ENCODE measurements around the gene NUP93.
A peak's percentile ranks its signal among the peaks of the same experiment; 100 is the strongest.
"Not testable (repeated sequence)": the region's sequence is repeated elsewhere in the genome, so short reads cannot be mapped to it uniquely, and the experiment has no call there.

NUP93 gene

GRCh38 chr16:56862776-56863175, 132.8 kb downstream of the NUP93 start:
- DNase-seq (ENCODE audit: low read depth) = no peak
- H3K4me3 ChIP-seq (replicated peaks; ENCODE audit: low read depth, low read length) = no peak overlapping the region
- no peak for TF ChIP-seq CTCF (IDR thresholded peaks at IDR 0.05; ENCODE audit: low read length, missing control alignments)

- no peak for DNase-seq (ENCODE audit: low read depth)
- no peak within 1 kb of the TSS for H3K4me3 ChIP-seq (replicated peaks; ENCODE audit: low read depth, low read length)
- no peak for TF ChIP-seq CTCF (IDR thresholded peaks at IDR 0.05; ENCODE audit: low read length, missing control alignments)
These were observed 135.0 kb downstream of the NUP93 start, which contains the start of gene SLC12A3 for GRCh38 chr16:56864960-56865359. Gene SLC12A3 (plus strand): TSS chr16:56865207. CDS start chr16:56865236, 29 bp downstream.

GRCh38 chr16:56865394-56866062, 135.6 kb downstream of the NUP93 start:
- TF ChIP-seq CTCF (IDR thresholded peaks at IDR 0.05; ENCODE audit: low read length, missing control alignments) = no peak
- no peak for DNase-seq (ENCODE audit: low read depth)
- no peak overlapping the region for H3K4me3 ChIP-seq (replicated peaks; ENCODE audit: low read depth, low read length)

- DNase-seq (ENCODE audit: low read depth) = peak; percentile 82
- TF ChIP-seq CTCF (IDR thresholded peaks at IDR 0.05; ENCODE audit: low read length, missing control alignments) = peak; percentile 72
- no peak overlapping the region for H3K4me3 ChIP-seq (replicated peaks; ENCODE audit: low read depth, low read length)
These were observed 137.3 kb downstream of the NUP93 start for GRCh38 chr16:56866955-56867830.

DNA sequence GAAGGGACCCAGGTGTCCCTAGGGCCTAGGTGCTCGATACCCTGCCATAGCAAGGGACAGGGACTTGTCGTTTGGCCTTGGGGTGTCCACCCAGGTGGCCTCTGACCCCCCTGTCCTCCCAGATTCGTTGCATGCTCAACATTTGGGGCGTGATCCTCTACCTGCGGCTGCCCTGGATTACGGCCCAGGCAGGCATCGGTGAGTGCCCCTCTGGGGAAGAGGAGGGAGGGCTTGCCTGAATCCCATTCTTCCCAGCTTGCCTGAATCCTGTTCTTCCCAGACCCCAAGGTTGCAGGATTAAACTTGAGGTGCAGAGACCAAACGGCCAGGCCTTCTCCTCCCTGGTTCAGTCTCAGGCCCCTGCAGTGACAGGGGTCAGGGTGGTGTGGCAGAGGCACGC, 138.2 kb downstream of the NUP93 start:
- no peak for DNase-seq (ENCODE audit: low read depth)
- H3K4me3 ChIP-seq (replicated peaks; ENCODE audit: low read depth, low read length) = no peak overlapping the region
- no peak for TF ChIP-seq CTCF (IDR thresholded peaks at IDR 0.05; ENCODE audit: low read length, missing control alignments)

DNA sequence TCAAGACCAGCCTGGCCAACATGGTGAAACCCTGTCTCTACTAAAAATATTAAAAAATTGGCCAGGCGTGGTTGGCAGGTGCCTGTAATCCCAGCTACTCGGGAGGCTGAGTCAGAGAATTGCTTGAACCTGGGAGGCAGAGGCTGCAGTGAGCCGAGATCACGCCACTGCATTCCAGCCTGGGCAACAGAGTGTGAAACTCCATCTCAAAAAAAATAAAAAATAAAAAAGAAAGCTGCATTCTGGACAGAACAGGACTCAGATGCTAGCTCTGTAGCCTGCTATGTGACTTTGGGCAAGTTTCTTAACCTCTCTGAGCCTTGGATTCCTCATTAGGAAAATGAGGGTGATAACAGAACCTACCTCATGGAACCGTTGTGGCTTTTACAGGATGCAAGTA, 138.8 kb downstream of the NUP93 start:
- DNase-seq (ENCODE audit: low read depth); H3K4me3 ChIP-seq (replicated peaks; ENCODE audit: low read depth, low read length): not testable (repeated sequence)

DNA sequence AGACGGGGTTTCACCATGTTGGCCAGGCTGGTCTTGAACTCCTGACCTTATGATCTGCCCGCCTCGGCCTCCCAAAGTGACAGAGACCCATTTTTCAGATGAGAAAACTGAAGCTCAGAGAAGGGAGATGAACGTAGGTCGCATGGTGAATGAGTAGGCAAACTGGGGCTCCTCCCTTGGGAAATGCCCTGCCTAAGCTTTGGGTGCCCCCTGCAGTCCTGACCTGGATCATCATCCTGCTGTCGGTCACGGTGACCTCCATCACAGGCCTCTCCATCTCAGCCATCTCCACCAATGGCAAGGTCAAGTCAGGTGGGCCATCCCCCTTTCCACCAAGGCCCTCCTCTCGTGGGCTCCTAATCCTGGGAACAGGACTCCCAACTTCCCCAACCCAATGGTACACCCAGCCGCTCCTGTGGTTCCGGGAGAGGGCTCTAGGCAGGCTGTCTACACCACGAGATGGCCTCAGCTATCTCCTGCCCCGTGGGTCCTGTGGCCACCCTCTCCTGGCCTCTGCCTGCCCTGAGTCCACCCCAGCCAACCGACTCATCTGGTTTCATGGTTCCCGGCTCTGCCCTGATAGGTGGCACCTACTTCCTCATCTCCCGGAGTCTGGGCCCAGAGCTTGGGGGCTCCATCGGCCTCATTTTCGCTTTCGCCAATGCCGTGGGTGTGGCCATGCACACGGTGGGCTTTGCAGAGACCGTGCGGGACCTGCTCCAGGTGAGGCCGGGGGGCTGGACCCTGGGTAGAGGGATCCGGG, 139.8 kb downstream of the NUP93 start:
- peak; percentile 14 for TF ChIP-seq CTCF (IDR thresholded peaks at IDR 0.05; ENCODE audit: low read length, missing control alignments)
- no peak overlapping the region for H3K4me3 ChIP-seq (replicated peaks; ENCODE audit: low read depth, low read length)
- DNase-seq (ENCODE audit: low read depth) = peak; percentile 18
